Mesenchymal stem cell (in vitro differentiated cells and primary cell): ENCODE data around the gene IL2RA.

Source experiments
- DNase-seq: peaks from one replicate; pipeline ENCODE4 v3.0.0-alpha.2; 2013
- H2AFZ ChIP-seq: one replicate; pipeline ENCODE4 v1.6.1; 2013; ENCODE audit warnings: low read depth, mild to moderate bottlenecking, control low read depth, inconsistent platforms, low read length, moderate library complexity
- H2AK5ac ChIP-seq: 2 replicates; pipeline ENCODE4 v1.6.1; 2013; ENCODE audit warnings: low read length, moderate library complexity, mild to moderate bottlenecking, inconsistent platforms; ENCODE audit not compliant: severe bottlenecking
- H2BK120ac ChIP-seq: one replicate; pipeline ENCODE4 v1.6.1; 2013; ENCODE audit warnings: low read depth, mild to moderate bottlenecking, inconsistent platforms, low read length, moderate library complexity
- H2BK12ac ChIP-seq, 2 experiments: one replicate each; pipeline ENCODE4 v1.6.1; 2013; ENCODE audit warnings: inconsistent platforms in 2 of 2, low read length in 2 of 2, mild to moderate bottlenecking in 2 of 2, moderate library complexity in 2 of 2, control low read depth in 1 of 2
- H2BK15ac ChIP-seq: one replicate; pipeline ENCODE4 v1.6.1; 2013; ENCODE audit warnings: mild to moderate bottlenecking, low read depth, inconsistent platforms; ENCODE audit not compliant: poor library complexity, severe bottlenecking
- H2BK5ac ChIP-seq: 2 replicates; pipeline ENCODE4 v1.6.1; 2013; ENCODE audit warnings: low read depth, mild to moderate bottlenecking, low read length, control low read depth, inconsistent platforms; ENCODE audit not compliant: poor library complexity, severe bottlenecking
- H3K14ac ChIP-seq, 2 experiments: one replicate each; pipeline ENCODE4 v1.6.1; 2013; ENCODE audit warnings: inconsistent platforms in 2 of 2, low read length in 2 of 2, control low read depth in 1 of 2, mild to moderate bottlenecking in 1 of 2, moderate library complexity in 1 of 2
- H3K18ac ChIP-seq, 2 experiments: one replicate each; pipeline ENCODE4 v1.6.1; 2013; ENCODE audit warnings: inconsistent platforms in 2 of 2, low read length in 2 of 2, control low read depth in 1 of 2, low read depth in 1 of 2, mild to moderate bottlenecking in 1 of 2
- H3K23ac ChIP-seq, 2 experiments: one replicate each; pipeline ENCODE4 v1.6.1; 2013; ENCODE audit warnings: inconsistent platforms in 2 of 2, low read length in 2 of 2, mild to moderate bottlenecking in 2 of 2, moderate library complexity in 2 of 2, control low read depth in 1 of 2
- H3K27ac ChIP-seq: 2 replicates; pipeline ENCODE4 v1.5.1; 2013; ENCODE audit warnings: mild to moderate bottlenecking, moderate library complexity, low read length, control low read depth, inconsistent platforms; ENCODE audit not compliant: poor library complexity, severe bottlenecking
- H3K27me3 ChIP-seq, 2 experiments: 2 replicates each; pipeline versions ENCODE4 v1.6.1 to v1.7.0; 2013; ENCODE audit warnings: low read length in 2 of 2, mild to moderate bottlenecking in 2 of 2, moderate library complexity in 2 of 2, control low read depth in 1 of 2, inconsistent platforms in 1 of 2; ENCODE audit not compliant: control insufficient read depth in 1 of 2, insufficient read depth in 1 of 2
- H3K36me3 ChIP-seq, 2 experiments: 2 replicates each; pipeline versions ENCODE4 v1.6.1 to v1.7.0; 2013; ENCODE audit warnings: low read length in 2 of 2, control low read depth in 1 of 2, inconsistent platforms in 1 of 2, low read depth in 1 of 2, mild to moderate bottlenecking in 1 of 2; ENCODE audit not compliant: insufficient read depth in 2 of 2, control insufficient read depth in 1 of 2
- H3K4ac ChIP-seq, 2 experiments: one replicate each; pipeline ENCODE4 v1.6.1; 2013; ENCODE audit warnings: inconsistent platforms in 2 of 2, low read length in 2 of 2, mild to moderate bottlenecking in 2 of 2, moderate library complexity in 2 of 2, control low read depth in 1 of 2, low read depth in 1 of 2
- H3K4me1 ChIP-seq: 2 replicates; pipeline ENCODE4 v1.6.1; 2013; ENCODE audit warnings: low read depth, low read length, control low read depth; ENCODE audit not compliant: control insufficient read depth, insufficient read depth
- H3K4me2 ChIP-seq: 2 replicates; pipeline ENCODE4 v1.6.1; 2013; ENCODE audit warnings: low read length, mild to moderate bottlenecking, inconsistent platforms; ENCODE audit not compliant: poor library complexity, severe bottlenecking
- H3K4me3 ChIP-seq, 2 experiments: 2 replicates each; pipeline versions ENCODE4 v1.5.1 to v1.7.0; 2013; ENCODE audit warnings: low read length in 2 of 2, mild to moderate bottlenecking in 2 of 2, control low read depth in 1 of 2, low read depth in 1 of 2; ENCODE audit not compliant: insufficient read depth in 1 of 2
- H3K79me1 ChIP-seq: replicated peaks from 2 replicates; pipeline ENCODE4 v1.6.1; 2013; ENCODE audit warnings: mild to moderate bottlenecking, control low read depth, low read length, inconsistent platforms; ENCODE audit not compliant: poor library complexity, severe bottlenecking
- H3K9ac ChIP-seq: 2 replicates; pipeline ENCODE4 v1.7.0; 2013; ENCODE audit warnings: mild to moderate bottlenecking, low read length, moderate library complexity
- H3K9me3 ChIP-seq: 2 replicates; pipeline ENCODE4 v1.7.0; 2013; ENCODE audit warnings: mild to moderate bottlenecking, low read length; ENCODE audit not compliant: control insufficient read depth
- H4K8ac ChIP-seq: one replicate; pipeline ENCODE4 v1.6.1; 2013; ENCODE audit warnings: inconsistent platforms, mild to moderate bottlenecking, low read length, moderate library complexity
- H4K91ac ChIP-seq: one replicate; pipeline ENCODE4 v1.6.1; 2013; ENCODE audit warnings: mild to moderate bottlenecking, low read length, inconsistent platforms
- WGBS: methylation state at CpG from one replicate; pipeline ENCODE4 v1.1.7; 2013; ENCODE audit warnings: mixed read lengths; 5-methylcytosine and 5-hydroxymethylcytosine counted together

IL2RA gene

DNA sequence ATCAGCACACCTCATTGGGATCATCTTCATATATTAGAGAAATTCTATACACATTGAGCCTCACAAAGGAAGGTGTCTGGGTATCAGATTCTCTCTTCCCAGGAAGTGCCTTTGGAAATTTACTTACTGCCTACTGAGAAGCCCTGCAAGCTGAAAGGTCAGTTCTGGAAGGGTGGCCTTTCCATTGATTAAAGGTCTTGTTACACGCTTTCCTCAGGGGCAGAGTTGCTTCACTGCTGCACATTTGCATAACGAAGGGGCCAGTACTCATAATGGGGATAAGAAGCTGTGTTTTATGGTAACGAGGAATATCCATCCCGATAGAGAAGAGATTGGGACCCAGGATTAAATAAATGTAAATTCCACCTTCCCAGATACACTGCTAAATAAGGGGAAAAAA lies 65.5 kb downstream of the IL2RA start:
- no peak for DNase-seq
- WGBS: 66% methylated on average over 2 of the region's 4 CpGs
- H3K23ac ChIP-seq: no peak overlapping the region
- H3K4me2 ChIP-seq: no peak overlapping the region
- H4K91ac ChIP-seq: no peak overlapping the region
- H2BK15ac ChIP-seq: no peak overlapping the region
- H3K4me1 ChIP-seq: no peaks in the 10 kb centered on the region
- H2AFZ ChIP-seq: no peak overlapping the region
- no peak overlapping the region for H3K14ac ChIP-seq
- H3K9ac ChIP-seq: no peak overlapping the region
- H2AK5ac ChIP-seq: no peak overlapping the region
- H3K4ac ChIP-seq: no peak overlapping the region
- no peak overlapping the region for H2BK5ac ChIP-seq
- no peak overlapping the region for H4K8ac ChIP-seq
- peaks cover 13 to 19% of the 10 kb centered on the region in 2 experiments for H3K27me3 ChIP-seq
- no peak overlapping the region for H3K18ac ChIP-seq
- H2BK120ac ChIP-seq: no peak overlapping the region
- H3K9me3 ChIP-seq: peaks cover 23% of the 10 kb centered on the region
- H2BK12ac ChIP-seq: no peak overlapping the region
- H3K36me3 ChIP-seq: no peaks in the 10 kb centered on the region
- H3K79me1 ChIP-seq: no peaks in the 10 kb centered on the region
- H3K27ac ChIP-seq: no peak overlapping the region
- no peak overlapping the region for H3K4me3 ChIP-seq

DNA sequence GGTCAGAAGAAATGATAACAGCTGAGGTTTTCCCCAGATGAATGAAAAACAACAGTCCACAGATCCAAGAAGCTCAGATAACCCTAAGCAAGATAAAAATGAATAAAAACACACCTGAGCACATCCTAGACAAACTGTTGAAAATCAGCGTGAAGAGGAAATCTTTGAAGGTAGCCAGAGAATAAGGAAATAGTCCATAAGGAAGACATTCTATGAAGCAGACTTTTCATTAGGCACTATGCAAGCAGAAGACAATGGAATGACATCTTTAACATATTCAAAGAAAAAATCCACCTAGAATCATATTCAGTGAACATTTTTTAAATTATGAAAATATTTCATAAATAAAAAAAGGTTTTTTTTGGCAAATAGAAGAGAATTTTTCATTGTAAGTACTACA lies 69.8 kb downstream of the IL2RA start:
- Histone ChIP-seq H3K79me1 (no peaks in the 10 kb centered on the region), H2BK12ac (no peak overlapping the region), H3K27me3 (peaks cover 0 to 9% of the 10 kb centered on the region in 2 experiments), H3K4me2 (no peak overlapping the region), H2BK15ac (no peak overlapping the region), H3K23ac (no peak overlapping the region), H3K9me3 (peaks cover 27% of the 10 kb centered on the region), H2BK120ac (no peak overlapping the region), H2BK5ac (no peak overlapping the region), H3K27ac (no peak overlapping the region), H3K4me1 (no peaks in the 10 kb centered on the region), H3K4ac (no peak overlapping the region), H3K36me3 (no peaks in the 10 kb centered on the region), H3K18ac (no peak overlapping the region), H4K91ac (no peak overlapping the region), H2AFZ (no peak overlapping the region), H3K14ac (no peak overlapping the region), H2AK5ac (no peak overlapping the region), H3K4me3 (no peak overlapping the region), H4K8ac (no peak overlapping the region), H3K9ac (no peak overlapping the region)
- DNase-seq: no peak
- no CpG with 5 or more reads among the region's 1 CpG for WGBS

DNA sequence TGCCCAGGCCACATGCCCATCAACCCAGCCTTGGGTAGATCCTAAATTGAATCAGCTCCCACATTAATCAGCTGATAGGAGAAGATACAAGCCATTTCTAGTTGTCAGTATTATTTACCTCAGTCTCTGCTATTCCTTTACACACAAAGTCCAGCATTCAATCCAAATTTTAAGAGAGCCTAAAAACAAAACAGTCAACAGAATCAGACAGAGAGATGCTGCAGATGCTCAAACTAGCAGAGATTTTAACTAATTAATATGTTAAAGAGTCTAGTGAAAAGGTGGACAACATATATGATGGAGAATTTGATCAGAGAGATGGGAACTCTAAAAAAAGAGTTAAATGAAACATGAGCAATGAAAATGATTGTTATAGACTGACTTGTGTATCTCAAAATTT lies 70.5 kb downstream of the IL2RA start:
- no peaks in the 10 kb centered on the region for H3K4me1 ChIP-seq
- no peak overlapping the region for H2AK5ac ChIP-seq
- no peak overlapping the region for H3K14ac ChIP-seq

DNA sequence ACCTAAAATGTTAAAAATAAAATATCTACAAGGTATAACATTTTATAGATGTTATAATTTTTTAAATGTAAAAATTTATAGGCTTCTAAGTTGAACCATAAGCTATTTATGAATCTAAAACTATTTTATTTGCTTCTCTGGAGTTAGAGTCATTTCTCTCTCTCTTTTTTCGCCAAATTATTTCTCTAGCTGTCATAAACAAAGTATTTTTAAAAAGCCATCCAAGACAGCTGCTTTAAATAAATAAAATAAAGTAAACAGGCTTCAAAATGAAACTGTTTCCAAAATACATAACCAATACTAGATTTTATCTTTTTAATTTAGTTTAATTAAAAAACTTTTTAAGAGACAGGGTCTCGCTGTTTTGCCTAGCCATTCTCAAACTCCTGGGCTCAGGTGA lies 72.4 kb downstream of the IL2RA start:
- Histone ChIP-seq H2AK5ac (no peak overlapping the region), H3K9me3 (peaks cover 24% of the 10 kb centered on the region), H2BK120ac (no peak overlapping the region), H3K4ac (no peak overlapping the region), H3K27me3 (peaks cover 0 to 5% of the 10 kb centered on the region in 2 experiments), H3K4me3 (no peak overlapping the region), H3K4me1 (no peaks in the 10 kb centered on the region), H3K79me1 (no peaks in the 10 kb centered on the region), H3K9ac (no peak overlapping the region), H2AFZ (no peak overlapping the region), H4K91ac (no peak overlapping the region), H3K18ac (no peak overlapping the region), H3K14ac (no peak overlapping the region), H2BK5ac (no peak overlapping the region), H3K4me2 (no peak overlapping the region), H4K8ac (no peak overlapping the region), H2BK12ac (no peak overlapping the region), H3K23ac (no peak overlapping the region), H3K36me3 (no peaks in the 10 kb centered on the region), H3K27ac (no peak overlapping the region), H2BK15ac (no peak overlapping the region)
- DNase-seq: no peak
- 57% methylated on average over 1 of the region's 2 CpGs for WGBS

More for the DNA sequence above, 70.5 kb downstream of the IL2RA start:
- peaks cover 27% of the 10 kb centered on the region for H3K9me3 ChIP-seq
- DNase-seq: no peak
- H2BK12ac ChIP-seq: no peak overlapping the region
- no peaks in the 10 kb centered on the region for H3K36me3 ChIP-seq
- H3K4me2 ChIP-seq: no peak overlapping the region
- no peak overlapping the region for H2BK5ac ChIP-seq
- no peak overlapping the region for H2BK120ac ChIP-seq
- H3K79me1 ChIP-seq: no peaks in the 10 kb centered on the region
- no peak overlapping the region for H3K27ac ChIP-seq
- H3K23ac ChIP-seq: no peak overlapping the region
- H3K27me3 ChIP-seq: peaks cover 0 to 7% of the 10 kb centered on the region in 2 experiments
- no peak overlapping the region for H4K91ac ChIP-seq
- no peak overlapping the region for H2BK15ac ChIP-seq
- H3K18ac ChIP-seq: no peak overlapping the region
- H3K4me3 ChIP-seq: no peak overlapping the region
- no peak overlapping the region for H3K9ac ChIP-seq
- H3K4ac ChIP-seq: no peak overlapping the region
- no peak overlapping the region for H4K8ac ChIP-seq
- H2AFZ ChIP-seq: no peak overlapping the region
